OCI-LY7 (cell line): ENCODE measurements around the gene JRKL. TPM values are rescaled to one million over a fixed set of nuclear protein-coding genes. Genes with fewer than 3 reads are reported as not detected.
A peak's percentile ranks its signal among the peaks of the same experiment; 100 is the strongest.
"Not testable (repeated sequence)": the region's sequence is repeated elsewhere in the genome, so short reads cannot be mapped to it uniquely, and the experiment has no call there.

Experiments
- BruUV-seq: library from RNA; stranded (reverse); fragments of 400-500 nt; replicated peaks from 2 replicates; lab custom pipeline; 2021; lab: Mats Ljungman, UMichigan
- CTCF ChIA-PET: fragments of 300-600 bp; sonication (Branson Sonifier 250); formaldehyde crosslinking; loops from one replicate; lab custom pipeline; 2022; ENCODE audit warnings: antibody characterized with exemption; ENCODE audit not compliant: unreplicated experiment; lab: Charles Lee
- POLR2A ChIA-PET: fragments of 300-600 bp; sonication (Branson Sonifier 250); formaldehyde crosslinking; loops from one replicate; lab custom pipeline; 2022; ENCODE audit warnings: antibody characterized with exemption; lab: Charles Lee
- DNase-seq: peaks from one replicate; pipeline ENCODE4 v3.0.0-alpha.2; 2015; ENCODE audit warnings: low spot score
- H2AFZ ChIP-seq: fragments of 200-600 bp; sonication (generic), shearing (Covaris generic); 2 replicates; pipeline ENCODE4 v1.6.1; 2014; ENCODE audit warnings: mild to moderate bottlenecking, antibody characterized with exemption, low read length, moderate library complexity
- H3K27ac ChIP-seq: fragments of 200-600 bp; sonication (generic); 2 replicates; pipeline ENCODE4 v1.5.1; 2014; ENCODE audit warnings: mixed run types, low read depth, mild to moderate bottlenecking, moderate library complexity, low read length, inconsistent platforms; ENCODE audit not compliant: poor library complexity, severe bottlenecking
- H3K36me3 ChIP-seq: fragments of 200-600 bp; sonication (generic); 2 replicates; pipeline ENCODE4 v1.6.1; 2014; ENCODE audit warnings: mild to moderate bottlenecking, antibody characterized with exemption, low read length, moderate library complexity, mixed read lengths; ENCODE audit not compliant: insufficient read depth
- H3K4me1 ChIP-seq: fragments of 200-600 bp; sonication (generic); 2 replicates; pipeline ENCODE4 v1.5.1; 2014; ENCODE audit warnings: mild to moderate bottlenecking, low read length; ENCODE audit not compliant: insufficient read depth, poor library complexity, severe bottlenecking
- H3K4me2 ChIP-seq: fragments of 200-600 bp; sonication (generic); 2 replicates; pipeline ENCODE4 v1.6.1; 2014; ENCODE audit warnings: mild to moderate bottlenecking, low read length
- H3K4me3 ChIP-seq: fragments of 200-600 bp; sonication (generic); 2 replicates; pipeline ENCODE4 v1.5.1; 2014; ENCODE audit warnings: mild to moderate bottlenecking, low read depth, low read length; ENCODE audit not compliant: poor library complexity, severe bottlenecking
- H3K79me2 ChIP-seq: fragments of 200-600 bp; sonication (generic); 2 replicates; pipeline ENCODE4 v1.6.1; 2016; ENCODE audit warnings: low read depth, mild to moderate bottlenecking, low read length, moderate library complexity, mixed read lengths; ENCODE audit not compliant: insufficient read depth
- H3K9me2 ChIP-seq: fragments of 200-600 bp; sonication (generic); 2 replicates; pipeline ENCODE4 v1.6.1; 2016; ENCODE audit warnings: mild to moderate bottlenecking, low read length, mixed read lengths; ENCODE audit not compliant: insufficient read depth
- H3K9me3 ChIP-seq: fragments of 200-600 bp; sonication (generic); 2 replicates; pipeline ENCODE4 v1.6.1; 2014; ENCODE audit warnings: mild to moderate bottlenecking, mixed run types, low read length, mixed read lengths
- H4K20me1 ChIP-seq: fragments of 200-600 bp; sonication (generic); 2 replicates; pipeline ENCODE4 v1.6.1; 2014; ENCODE audit warnings: mild to moderate bottlenecking, antibody characterized with exemption, low read length, moderate library complexity, mixed read lengths; ENCODE audit not compliant: insufficient read depth
- CTCF ChIP-seq: fragments of 200-600 bp; sonication (generic); conservative IDR thresholded peaks from 2 replicates; pipeline ENCODE4 v1.5.1; 2014; ENCODE audit warnings: mild to moderate bottlenecking, antibody characterized with exemption, low read length, moderate library complexity, mixed read lengths
- EZH2phosphoT487 ChIP-seq: fragments of 200-600 bp; sonication (generic); IDR thresholded peaks from 2 replicates; pipeline ENCODE4 v1.6.1; 2018; ENCODE audit warnings: low read depth, borderline replicate concordance, mild to moderate bottlenecking, mixed run types, antibody characterized with exemption, low read length, moderate library complexity, mixed read lengths
- intact Hi-C: fragments of 100-400 bp; cut with micrococcal nuclease; formaldehyde crosslinking; loops from one replicate; pipeline ENCODE4 v1.10.0; 2022; ENCODE audit not compliant: unreplicated experiment
- microRNA-seq: library from miRNA; unstranded; fragments of <30 nt; microRNA quantifications from one replicate; pipeline ENCODE4 v1.2.0, GENCODE V29; 2022; ENCODE audit warnings: borderline replicate concordance
- small RNA-seq: library from RNA; depleted of rRNA; stranded (forward); fragments of <200 nt; gene quantifications from one replicate; pipeline ENCODE3, GENCODE V24; 2014
- total RNA-seq, 2 experiments: library from RNA; depleted of rRNA in 1 of 2; stranded (reverse); fragments of >200 nt in 1 of 2; shearing (Covaris generic) in 1 of 2; gene quantifications; 2 replicates each; pipeline ENCODE4 v1.2.3, GENCODE V29; 2014 to 2022

JRKL gene
- total RNA-seq, 2 experiments from 2014 or later = 4.9 to 10.0 TPM

- POLR2A ChIA-PET = no interaction called here
- Histone ChIP-seq H3K4me1 (peaks cover 11% of the 10 kb centered on the region), H3K9me3 (no peaks in the 10 kb centered on the region), H3K4me2 (peak overlapping the region; percentile 41), H3K9me2 (no peaks in the 10 kb centered on the region), H3K79me2 (no peaks in the 10 kb centered on the region), H3K36me3 (no peaks in the 10 kb centered on the region), H4K20me1 (no peaks in the 10 kb centered on the region), H2AFZ (peak overlapping the region; percentile 37; the same call in 1 of the 2 replicates), H3K27ac (no peak overlapping the region), H3K4me3 (no peak overlapping the region)
- intact Hi-C loops = no loop called here
- DNase-seq = no peak
- BruUV-seq = no TSS peak
- TF ChIP-seq EZH2phosphoT487 (no peak), CTCF (no peak)
- CTCF ChIA-PET = no interaction called here
Measured at GRCh38 chr11:96430668-96431067, 40.9 kb downstream of the JRKL start.

GRCh38 chr11:96432654-96433053 is 42.8 kb downstream of the JRKL start:
- H3K4me1 ChIP-seq = peaks cover 11% of the 10 kb centered on the region
- BruUV-seq, H3K27ac ChIP-seq, H3K4me3 ChIP-seq, H3K9me3 ChIP-seq, H3K36me3 ChIP-seq, H3K4me2 ChIP-seq, DNase-seq, H3K9me2 ChIP-seq, H3K79me2 ChIP-seq, H2AFZ ChIP-seq, H4K20me1 ChIP-seq, intact Hi-C loops, CTCF ChIA-PET: not testable (repeated sequence)
- POLR2A ChIA-PET = interaction anchor here (1.4 kb wide), 1 partner anchor 43 kb away, joined by 4 read pairs; the partner anchor contains the start of genes CCDC82 and JRKL

Small RNAs within 50 kb of the gene (microRNA-seq; reads per million reads assigned to microRNA genes)
- not detected for gene MIR1260B

Small RNAs within 50 kb of the gene (small RNA-seq; reads per million reads assigned to genes)
- not detected for gene MIR1260B

Other genes starting within 250 kb of the JRKL start
- 0.54 and 1.0 TPM in 2 replicates for gene MAML2, start 46.8 kb upstream of the JRKL start, total RNA-seq (2014; rRNA removed; shearing (Covaris generic))
- 0.15 and 0.26 TPM in 2 replicates for gene MAML2, start 46.8 kb upstream of the JRKL start, total RNA-seq (2022)
- 22.2 and 23.0 TPM in 2 replicates for gene CCDC82, start 101 bp upstream of the JRKL start, total RNA-seq (2014; rRNA removed; shearing (Covaris generic))
- gene CCDC82, start 101 bp upstream of the JRKL start, total RNA-seq (2022) = 43.6 and 47.5 TPM in 2 replicates